ENCODE data around the gene DDX17. TPM values are rescaled to one million over a fixed set of nuclear protein-coding genes. Genes with fewer than 3 reads are reported as not detected.

DDX17 gene
- total and polyA plus RNA-seq, 10 of the 15 experiments (the other 5 are each of a cell fraction or from before 2014, with no cell fraction given): 25.2 to 778 (median 266) TPM

GRCh38 chr22:38485783-38486182, 20.3 kb downstream of the DDX17 start:
- Histone ChIP-seq H3K27me3 (replicated peaks in 1 of 2; ENCODE audit: control insufficient read depth in 2 of 2, insufficient read depth in 2 of 2, low read length in 1 of 2) (no peaks in the 10 kb centered on the region), H3K9ac (ENCODE audit: control insufficient read depth, insufficient read depth, low read length) (no peak overlapping the region), H3K36me3 (ENCODE audit: control insufficient read depth in 2 of 2, insufficient read depth in 2 of 2, low read length in 1 of 2) (peaks cover 27 to 55% of the 10 kb centered on the region in 2 experiments), H3K27ac (ENCODE audit: control insufficient read depth, insufficient read depth) (no peak overlapping the region), H3K4me2 (ENCODE audit: control insufficient read depth, insufficient read depth) (no peak overlapping the region), H3K4me1 (ENCODE audit: control insufficient read depth, insufficient read depth, low read length) (no peaks in the 10 kb centered on the region), H3K4me3 (no peak overlapping the region), H4K20me1 (ENCODE audit: control insufficient read depth, insufficient read depth) (no peaks in the 10 kb centered on the region; the same call in 1 of the 2 replicates), H2AFZ (ENCODE audit: control insufficient read depth, low read depth, low read length) (no peak overlapping the region), H3K9me3 (replicated peaks; ENCODE audit: control insufficient read depth, insufficient read depth, low read length) (no peaks in the 10 kb centered on the region), H3K79me2 (ENCODE audit: control insufficient read depth, insufficient read depth, low read length) (no peaks in the 10 kb centered on the region; the same call in 1 of the 2 replicates)
- intact Hi-C loops (cut with micrococcal nuclease; ENCODE audit: unreplicated experiment): loop anchor here (10.0 kb wide), 1 partner anchor 431 kb away; the partner anchor contains the start of gene PICK1
- ATAC-seq (no peak), DNase-seq (ENCODE audit: low read depth, low spot score) (no peak), FAIRE-seq (no peak)
- BruUV-seq (replicated peaks): no TSS peak
- WGBS (ENCODE audit: insufficient coverage, insufficient replicate concordance, low lambda C conversion rate, missing lambda C conversion rate): 83% methylated on average over 4 of the region's 5 CpGs
- in situ Hi-C loops (cut with MboI): no loop called here
- RAD21 ChIA-PET (ENCODE audit: unreplicated experiment): interaction anchor here (1.4 kb wide), 1 partner anchor 85 kb away, joined by 3 read pairs; no protein-coding TSS in a partner anchor
- CTCF ChIA-PET: no interaction called here
- SMC1A ChIA-PET (ENCODE audit: uncharacterized antibody, unreplicated experiment): no interaction called here
- POLR2A ChIA-PET: no interaction called here
- TF ChIP-seq RBBP5 (conservative IDR thresholded peaks at IDR 0.05) (no peak), POLR2AphosphoS2 (IDR thresholded peaks at IDR 0.05; ENCODE audit: low read depth, low read length) (0 out of 2 replicates have a peak, but pooled peaks have one; percentile 47), ZBTB33 (IDR thresholded peaks at IDR 0.05) (no peak)

GRCh38 chr22:38484244-38484643, 21.9 kb downstream of the DDX17 start:
- POLR2A ChIA-PET: interaction anchor here (1.1 to 1.2 kb wide), 3 partner anchors 14 to 26 kb away, joined by 3 to 9 read pairs (median 4); no protein-coding TSS in a partner anchor
- no peak for TF ChIP-seq ETV6 (conservative IDR thresholded peaks at IDR 0.05 in 1 of 2, IDR thresholded peaks at IDR 0.05 in 1 of 2; ENCODE audit: borderline replicate concordance in 1 of 2, low read depth in 1 of 2)
- TF ChIP-seq ATF2 (IDR thresholded peaks at IDR 0.05; ENCODE audit: low read length): no peak
- no peak for TF ChIP-seq GABPA (IDR thresholded peaks at IDR 0.05; ENCODE audit: low read depth)
- no peak for TF ChIP-seq SREBF1 (IDR thresholded peaks at IDR 0.05; ENCODE audit: low read length)
- TF ChIP-seq BMI1 (IDR thresholded peaks at IDR 0.05; ENCODE audit: borderline replicate concordance): no peak
- TF ChIP-seq MYB (IDR thresholded peaks at IDR 0.05; ENCODE audit: borderline replicate concordance, low read depth, low read length): no peak
- no peak for TF ChIP-seq NFYA (IDR thresholded peaks at IDR 0.05; ENCODE audit: borderline replicate concordance, low read depth, low read length)
- no peak for TF ChIP-seq IKZF1 (conservative IDR thresholded peaks at IDR 0.05)
- no peak for TF ChIP-seq LARP7 (IDR thresholded peaks at IDR 0.05)
- TF ChIP-seq SPI1 (IDR thresholded peaks at IDR 0.05; ENCODE audit: borderline replicate concordance, insufficient read depth, low read depth, low read length): no peak
- TF ChIP-seq SRF (IDR thresholded peaks at IDR 0.05; ENCODE audit: low read depth in 2 of 2, low read length in 2 of 2): no peak
- no peak for TF ChIP-seq CBX5 (IDR thresholded peaks at IDR 0.05; ENCODE audit: low read depth)

More at GRCh38 chr22:38484244-38484643, 21.9 kb downstream of the DDX17 start:
- Histone ChIP-seq H3K27ac (ENCODE audit: control insufficient read depth, insufficient read depth) (no peak overlapping the region), H3K4me1 (ENCODE audit: control insufficient read depth, insufficient read depth, low read length) (no peaks in the 10 kb centered on the region), H3K4me2 (ENCODE audit: control insufficient read depth, insufficient read depth) (no peak overlapping the region), H3K36me3 (ENCODE audit: control insufficient read depth in 2 of 2, insufficient read depth in 2 of 2, low read length in 1 of 2) (peaks cover 18 to 44% of the 10 kb centered on the region in 2 experiments), H3K27me3 (replicated peaks in 1 of 2; ENCODE audit: control insufficient read depth in 2 of 2, insufficient read depth in 2 of 2, low read length in 1 of 2) (no peaks in the 10 kb centered on the region), H3K9ac (ENCODE audit: control insufficient read depth, insufficient read depth, low read length) (no peak overlapping the region), H4K20me1 (ENCODE audit: control insufficient read depth, insufficient read depth) (no peaks in the 10 kb centered on the region; the same call in 1 of the 2 replicates), H3K79me2 (ENCODE audit: control insufficient read depth, insufficient read depth, low read length) (no peaks in the 10 kb centered on the region; the same call in 1 of the 2 replicates), H3K4me3 (no peak overlapping the region), H2AFZ (ENCODE audit: control insufficient read depth, low read depth, low read length) (no peak overlapping the region), H3K9me3 (replicated peaks; ENCODE audit: control insufficient read depth, insufficient read depth, low read length) (no peaks in the 10 kb centered on the region)
- DNase-seq (ENCODE audit: low read depth, low spot score) (no peak), FAIRE-seq (no peak), ATAC-seq (no peak)
- ChIA-PET SMC1A (ENCODE audit: uncharacterized antibody, unreplicated experiment) (interaction anchor here (1.1 to 1.2 kb wide), 3 partner anchors 14 to 40 kb away, joined by 3 read pairs; no protein-coding TSS in a partner anchor), RAD21 (ENCODE audit: unreplicated experiment) (no interaction called here), CTCF (interaction anchor here (1.1 kb wide), 1 partner anchor 13 kb away, joined by 3 read pairs; no protein-coding TSS in a partner anchor)
- no TSS peak for BruUV-seq (replicated peaks)
- in situ Hi-C loops (cut with MboI) (no loop called here), intact Hi-C loops (cut with micrococcal nuclease; ENCODE audit: unreplicated experiment) (loop anchor here (10.0 kb wide), 1 partner anchor 429 kb away; the partner anchor contains the start of gene PICK1)
- WGBS (ENCODE audit: insufficient coverage, insufficient replicate concordance, low lambda C conversion rate, missing lambda C conversion rate): 36% methylated on average over 1 of the region's 1 CpG
